B cell (primary cell): ENCODE measurements around the gene IQCM. TPM values are rescaled to one million over a fixed set of nuclear protein-coding genes. Genes with fewer than 3 reads are reported as not detected.

Experiments used
- ATAC-seq: fragments of 200-7000 bp; cut with Tn5 transposase; one replicate; pipeline ENCODE4 v1.10.0; 2021; ENCODE audit warnings: low read depth, mild to moderate bottlenecking, moderate number of reproducible peaks, moderate library complexity
- CTCF ChIA-PET: fragments of 350-600 bp; sonication (Branson Sonifier 250); formaldehyde crosslinking; loops from one replicate; lab custom pipeline; 2021; ENCODE audit warnings: antibody characterized with exemption, inconsistent platforms; lab: Charles Lee
- POLR2A ChIA-PET: fragments of 350-600 bp; sonication (Branson Sonifier 250); formaldehyde crosslinking; loops from one replicate; lab custom pipeline; 2021; ENCODE audit warnings: antibody characterized with exemption; lab: Charles Lee
- DNase-seq: peaks from one replicate; pipeline ENCODE4 v3.0.0; 2013
- H2AFZ ChIP-seq: 2 replicates; pipeline ENCODE4 v1.6.1; 2012; ENCODE audit warnings: mild to moderate bottlenecking, low read depth, low read length; ENCODE audit not compliant: insufficient read depth, poor library complexity, severe bottlenecking
- H3K27ac ChIP-seq, 2 donors: 1 replicate in 1 of 2; 2 replicates in 1 of 2; pipeline ENCODE4 v1.5.1; 2012 to 2013; ENCODE audit warnings: low read length in 2 of 2, mild to moderate bottlenecking in 2 of 2, moderate library complexity in 1 of 2
- H3K27me3 ChIP-seq, 4 experiments: fragments of 200-600 bp in 1 of 4; sonication (generic) in 1 of 4; replicated peaks in 1 of 4; 1 replicate in 2 of 4; 2 replicates in 2 of 4; pipeline versions ENCODE4 v1.6.1 to v1.7.0; 2013 to 2016; ENCODE audit warnings: low read length in 3 of 4, mild to moderate bottlenecking in 2 of 4, mixed read lengths in 1 of 4, moderate library complexity in 1 of 4; ENCODE audit not compliant: insufficient read depth in 4 of 4, control insufficient read depth in 3 of 4; ENCODE audit errors: control extremely low read depth in 1 of 4
- H3K36me3 ChIP-seq, 2 experiments: replicated peaks in 1 of 2; 1 replicate in 1 of 2; 2 replicates in 1 of 2; pipeline versions ENCODE4 v1.6.1 to v1.7.1; 2013; ENCODE audit warnings: low read length in 1 of 2; ENCODE audit not compliant: insufficient read depth in 2 of 2, control insufficient read depth in 1 of 2; ENCODE audit errors: control extremely low read depth in 1 of 2, extremely low read depth in 1 of 2
- H3K4me1 ChIP-seq, 2 donors: fragments of 200-600 bp in 1 of 2; sonication (generic) in 1 of 2; 1 replicate in 1 of 2; 2 replicates in 1 of 2; pipeline versions ENCODE4 v1.5.1 to v1.6.1; 2013 to 2017; ENCODE audit warnings: low read length in 2 of 2; ENCODE audit not compliant: control insufficient read depth in 2 of 2, insufficient read depth in 2 of 2
- H3K4me2 ChIP-seq: replicated peaks from 2 replicates; pipeline ENCODE3; 2012; ENCODE audit warnings: mild to moderate bottlenecking, low read depth, low read length; ENCODE audit not compliant: poor library complexity, severe bottlenecking
- H3K4me3 ChIP-seq, 5 experiments: fragments of 200-600 bp in 1 of 5; sonication (generic) in 1 of 5; 1 replicate in 3 of 5; 2 replicates in 2 of 5; pipeline versions ENCODE4 v1.5.1 to v1.7.0; 2011 to 2016; ENCODE audit warnings: low read length in 4 of 5, mild to moderate bottlenecking in 4 of 5, low read depth in 2 of 5, control low read depth in 1 of 5, moderate library complexity in 1 of 5; ENCODE audit not compliant: insufficient read depth in 1 of 5; ENCODE audit errors: control extremely low read depth in 1 of 5, extremely low read depth in 1 of 5
- H3K79me2 ChIP-seq: fragments of 200-600 bp; sonication (generic); one replicate; pipeline ENCODE4 v1.6.0; 2016; ENCODE audit warnings: low read length; ENCODE audit not compliant: control insufficient read depth, insufficient read depth
- H3K9ac ChIP-seq: fragments of 200-600 bp; sonication (generic); 2 replicates; pipeline ENCODE4 v1.6.1; 2017; ENCODE audit warnings: mild to moderate bottlenecking, low read length, moderate library complexity
- H3K9me3 ChIP-seq, 3 donors: one replicate each; pipeline versions ENCODE4 v1.6.1 to v1.7.1; 2013; ENCODE audit warnings: low read length in 2 of 3; ENCODE audit not compliant: control insufficient read depth in 2 of 3, insufficient read depth in 1 of 3; ENCODE audit errors: control extremely low read depth in 1 of 3
- H4K20me1 ChIP-seq: 2 replicates; pipeline ENCODE4 v1.6.0; 2012; ENCODE audit warnings: mild to moderate bottlenecking, low read length; ENCODE audit not compliant: insufficient read depth, control insufficient read depth, poor library complexity, severe bottlenecking
- H3K27ac Mint-ChIP-seq: one replicate; pipeline ENCODE4 v1.8.0; 2021; ENCODE audit warnings: mixed read lengths
- H3K27me3 Mint-ChIP-seq: one replicate; pipeline ENCODE4 v1.8.0; 2021; ENCODE audit warnings: mixed read lengths
- H3K4me1 Mint-ChIP-seq: one replicate; pipeline ENCODE4 v1.8.0; 2021; ENCODE audit warnings: mixed read lengths
- H3K4me3 Mint-ChIP-seq: one replicate; pipeline ENCODE4 v1.8.0; 2021; ENCODE audit warnings: mixed read lengths
- H3K9me3 Mint-ChIP-seq: one replicate; pipeline ENCODE4 v1.8.0; 2022; ENCODE audit warnings: mixed read lengths; ENCODE audit not compliant: insufficient read depth
- EZH2 ChIP-seq: IDR thresholded peaks from 2 replicates; pipeline ENCODE4 v1.6.1; 2012; ENCODE audit warnings: borderline replicate concordance, low read depth, mild to moderate bottlenecking, moderate library complexity, low read length; ENCODE audit not compliant: insufficient read depth, poor library complexity, severe bottlenecking
- WGBS: methylation state at CpG from one replicate; pipeline ENCODE4 v1.1.5; 2013; ENCODE audit warnings: missing lambda C conversion rate; ENCODE audit not compliant: insufficient coverage; 5-methylcytosine and 5-hydroxymethylcytosine counted together
- intact Hi-C: fragments of 100-400 bp; cut with micrococcal nuclease; formaldehyde crosslinking; loops from one replicate; pipeline ENCODE4 v1.10.0; 2022
- polyA plus RNA-seq: library from polyadenylated mRNA; depleted of rRNA; stranded (reverse); fragments of >200 nt; gene quantifications from 2 replicates; pipeline ENCODE4 v1.2.3, GENCODE V29; 2012
- total RNA-seq, 2 donors: library from RNA; stranded (reverse); fragments of 120-200 nt in 1 of 2; gene quantifications; 1 replicate in 1 of 2; 2 replicates in 1 of 2; pipeline versions ENCODE4 v1.2.3 to v1.2.4, GENCODE V29; 2013 to 2022
- TF ChIP-seq, protein P1 (sequence below): fragments of 200-600 bp; IDR thresholded peaks from one replicate; pipeline ENCODE4 v1.8.0; 2022; ENCODE audit warnings: antibody characterized with exemption, mild to moderate bottlenecking

Gene IQCM
- total and polyA plus RNA-seq, 2 donors (not counting 1 experiment from before 2014, with no cell fraction given): not detected

DNA sequence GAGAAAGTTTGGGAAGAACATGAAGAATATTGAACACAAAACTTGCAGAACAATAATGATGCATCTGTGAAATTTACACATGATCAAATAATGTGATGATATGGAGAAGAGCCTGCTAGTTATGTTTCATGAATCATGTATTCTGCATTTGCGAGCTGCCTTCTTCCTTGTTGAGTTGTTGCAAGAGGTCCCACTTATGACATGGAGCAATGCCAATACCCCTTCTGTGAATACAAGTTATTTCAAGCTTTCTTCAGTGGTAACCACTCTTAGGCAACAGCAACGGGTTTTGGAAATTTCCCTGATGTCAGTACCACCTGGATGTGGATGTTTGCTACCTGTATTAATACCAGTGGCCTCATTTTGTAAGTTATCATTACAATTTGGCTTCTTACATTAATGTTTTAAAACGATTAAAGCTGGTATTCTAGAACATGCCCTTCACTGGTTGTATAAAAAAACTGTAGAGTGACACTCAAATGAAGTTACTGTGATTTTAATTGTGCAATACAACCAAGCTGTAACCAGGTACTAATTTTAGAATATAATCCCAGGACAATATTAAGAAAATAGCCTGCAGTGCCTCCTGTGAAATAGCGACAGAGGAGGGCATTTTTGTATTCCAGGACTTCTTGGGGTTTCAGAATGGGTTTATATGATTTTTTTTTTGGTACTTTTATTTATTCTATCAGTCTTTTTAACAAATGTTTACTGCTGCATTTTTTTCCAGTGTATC lies 25.3 kb downstream of the IQCM start:
- no peak overlapping the region for H3K9ac ChIP-seq
- POLR2A ChIA-PET: no interaction called here
- TF ChIP-seq, protein P1, sequence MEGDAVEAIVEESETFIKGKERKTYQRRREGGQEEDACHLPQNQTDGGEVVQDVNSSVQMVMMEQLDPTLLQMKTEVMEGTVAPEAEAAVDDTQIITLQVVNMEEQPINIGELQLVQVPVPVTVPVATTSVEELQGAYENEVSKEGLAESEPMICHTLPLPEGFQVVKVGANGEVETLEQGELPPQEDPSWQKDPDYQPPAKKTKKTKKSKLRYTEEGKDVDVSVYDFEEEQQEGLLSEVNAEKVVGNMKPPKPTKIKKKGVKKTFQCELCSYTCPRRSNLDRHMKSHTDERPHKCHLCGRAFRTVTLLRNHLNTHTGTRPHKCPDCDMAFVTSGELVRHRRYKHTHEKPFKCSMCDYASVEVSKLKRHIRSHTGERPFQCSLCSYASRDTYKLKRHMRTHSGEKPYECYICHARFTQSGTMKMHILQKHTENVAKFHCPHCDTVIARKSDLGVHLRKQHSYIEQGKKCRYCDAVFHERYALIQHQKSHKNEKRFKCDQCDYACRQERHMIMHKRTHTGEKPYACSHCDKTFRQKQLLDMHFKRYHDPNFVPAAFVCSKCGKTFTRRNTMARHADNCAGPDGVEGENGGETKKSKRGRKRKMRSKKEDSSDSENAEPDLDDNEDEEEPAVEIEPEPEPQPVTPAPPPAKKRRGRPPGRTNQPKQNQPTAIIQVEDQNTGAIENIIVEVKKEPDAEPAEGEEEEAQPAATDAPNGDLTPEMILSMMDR: no peak
- no peak for TF ChIP-seq EZH2

DNA sequence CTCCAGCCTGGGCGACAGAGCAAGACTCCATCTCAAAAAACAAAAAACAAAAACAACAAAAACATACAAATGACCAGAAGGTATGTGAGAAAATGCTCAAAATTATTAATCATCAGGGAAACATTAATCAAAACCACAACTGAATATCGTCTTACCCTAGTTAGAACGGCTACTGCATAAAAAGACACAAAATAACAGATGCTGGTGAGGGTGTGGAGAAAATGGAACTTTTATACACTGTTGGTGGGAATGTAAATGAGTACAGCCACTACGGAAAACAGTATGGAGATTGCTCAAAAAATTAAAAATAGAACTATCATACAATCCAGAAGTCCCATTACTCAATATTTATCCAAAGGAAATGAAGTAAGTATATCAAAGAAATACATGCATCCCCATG lies 27.3 kb downstream of the IQCM start:
- no peaks in the 10 kb centered on the region for H3K36me3 ChIP-seq
- WGBS: no CpG with 5 or more reads among the region's 4 CpGs
- no peaks in the 10 kb centered on the region for H3K4me1 Mint-ChIP-seq
- no peak overlapping the region for H3K4me2 ChIP-seq
- no peaks in the 10 kb centered on the region for H3K27me3 Mint-ChIP-seq
- no peak for ATAC-seq
- H3K9me3 Mint-ChIP-seq: peaks cover 2% of the 10 kb centered on the region
- no peak overlapping the region for H2AFZ ChIP-seq
- no peaks in the 10 kb centered on the region for H3K4me1 ChIP-seq
- no peaks in the 10 kb centered on the region for H3K27me3 ChIP-seq
- TF ChIP-seq, protein P1: no peak
- TF ChIP-seq EZH2: no peak
- H3K4me3 ChIP-seq: no peak overlapping the region
- H3K9me3 ChIP-seq: peaks cover 0 to 3% (median 0%) of the 10 kb centered on the region in 3 donors
- no peak for DNase-seq
- no peak overlapping the region for H3K27ac Mint-ChIP-seq
- POLR2A ChIA-PET: no interaction called here
- intact Hi-C loops: no loop called here
- H3K4me3 Mint-ChIP-seq: no peak overlapping the region
- H3K9ac ChIP-seq: no peak overlapping the region
- CTCF ChIA-PET: no interaction called here
- H4K20me1 ChIP-seq: no peaks in the 10 kb centered on the region
- H3K27ac ChIP-seq: no peak overlapping the region
- H3K79me2 ChIP-seq: no peaks in the 10 kb centered on the region

More for the DNA sequence above, 25.3 kb downstream of the IQCM start:
- H3K9me3 Mint-ChIP-seq: peaks cover 2% of the 10 kb centered on the region
- H3K4me1 Mint-ChIP-seq: no peaks in the 10 kb centered on the region
- no peak overlapping the region for H3K4me3 Mint-ChIP-seq
- no peaks in the 10 kb centered on the region for H3K27me3 Mint-ChIP-seq
- WGBS: no CpG with 5 or more reads among the region's 4 CpGs
- Histone ChIP-seq H2AFZ (no peak overlapping the region), H3K27ac (no peak overlapping the region), H3K36me3 (no peaks in the 10 kb centered on the region), H3K4me3 (no peak overlapping the region), H3K4me2 (no peak overlapping the region), H3K27me3 (no peaks in the 10 kb centered on the region), H3K4me1 (no peaks in the 10 kb centered on the region), H4K20me1 (no peaks in the 10 kb centered on the region), H3K9me3 (no peaks in the 10 kb centered on the region), H3K79me2 (no peaks in the 10 kb centered on the region)
- DNase-seq (no peak), ATAC-seq (no peak)
- no peak overlapping the region for H3K27ac Mint-ChIP-seq
- CTCF ChIA-PET: no interaction called here
- intact Hi-C loops: no loop called here
